DMS53 (cell line): ENCODE data around the gene FBXO15.
A peak's percentile ranks its signal among the peaks of the same experiment; 100 is the strongest.

Experiments used
- DNase-seq: peaks from one replicate; lab custom pipeline; 2025; lab: John Stamatoyannopoulos, UW

Gene FBXO15

DNA sequence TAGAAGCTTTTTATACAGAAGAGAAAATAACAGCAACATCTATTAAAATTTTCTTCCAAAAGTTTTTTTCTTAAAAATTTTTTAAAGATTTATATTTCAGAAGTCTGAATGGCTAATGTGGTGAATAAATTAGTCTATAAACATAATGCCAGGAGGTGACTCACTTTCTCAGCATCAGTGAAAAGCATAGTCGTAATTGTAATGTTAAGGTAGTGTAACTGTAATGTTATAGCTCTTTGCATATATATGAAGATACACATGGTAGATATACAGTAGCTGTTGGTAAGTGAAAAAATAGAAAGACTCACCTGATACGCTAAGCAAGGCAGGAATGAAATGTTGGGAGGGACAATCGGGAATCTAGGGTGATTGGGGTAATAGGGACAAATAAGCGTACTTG is 6.2 kb upstream of the FBXO15 start:
- no peak for DNase-seq

DNA sequence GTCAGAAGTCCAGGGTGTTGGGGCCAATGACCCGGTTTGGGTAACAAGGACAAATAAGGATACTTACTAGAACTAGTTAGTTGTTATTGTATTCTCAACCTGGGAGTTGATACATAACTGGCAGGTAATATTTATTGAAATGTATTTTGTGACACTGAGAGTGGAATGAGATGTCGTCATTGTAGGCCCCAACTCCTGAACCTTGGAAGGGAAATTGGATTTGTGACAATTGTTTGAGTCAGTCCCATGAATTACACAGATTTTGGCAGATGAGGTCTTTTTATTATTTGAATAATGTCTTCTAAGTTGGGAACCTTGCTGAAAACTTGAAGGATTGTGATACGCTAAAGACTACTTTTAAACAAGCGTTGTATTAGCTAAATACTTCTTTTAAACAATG is 5.7 kb upstream of the FBXO15 start:
- DNase-seq: no peak

DNA sequence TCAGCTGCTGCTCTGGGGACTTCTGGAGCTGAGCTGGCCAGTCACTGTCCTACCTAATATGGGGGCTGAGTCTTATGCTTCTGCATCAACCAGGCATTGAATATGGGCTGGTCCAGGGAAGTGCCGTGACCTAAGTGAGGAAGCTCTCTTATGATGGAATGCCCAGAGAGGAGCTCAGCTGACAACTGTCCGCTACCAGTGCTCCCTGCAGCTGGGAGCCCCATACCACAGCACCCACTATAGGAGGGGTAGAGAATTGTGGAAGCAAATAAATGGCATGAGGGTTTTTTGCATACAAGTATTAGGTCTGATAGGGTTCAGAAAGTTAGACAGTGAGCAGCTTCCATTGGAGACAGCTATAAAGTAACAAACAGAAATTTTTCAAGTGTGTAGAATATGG is 5.2 kb upstream of the FBXO15 start:
- peak; percentile 29 for DNase-seq

DNA sequence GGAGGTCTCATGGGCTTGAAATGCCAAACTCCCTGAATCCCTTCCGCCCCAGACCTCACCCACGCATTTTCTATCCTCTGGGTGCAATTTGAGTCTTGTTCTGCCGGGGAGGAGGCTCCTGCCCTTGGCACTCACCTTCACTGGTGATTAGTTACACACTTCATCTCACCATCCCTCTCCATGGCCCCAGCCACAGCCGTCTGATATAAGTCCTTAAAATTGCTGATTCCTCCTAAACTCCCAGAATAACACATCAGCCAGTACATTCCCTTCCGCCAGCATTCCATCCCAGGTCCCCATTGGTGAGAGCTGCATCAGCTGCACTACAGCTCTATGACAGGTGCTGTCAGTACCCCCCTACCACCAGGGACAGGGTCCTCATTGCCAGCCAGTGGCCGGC is 4.6 kb upstream of the FBXO15 start:
- no peak for DNase-seq

DNA sequence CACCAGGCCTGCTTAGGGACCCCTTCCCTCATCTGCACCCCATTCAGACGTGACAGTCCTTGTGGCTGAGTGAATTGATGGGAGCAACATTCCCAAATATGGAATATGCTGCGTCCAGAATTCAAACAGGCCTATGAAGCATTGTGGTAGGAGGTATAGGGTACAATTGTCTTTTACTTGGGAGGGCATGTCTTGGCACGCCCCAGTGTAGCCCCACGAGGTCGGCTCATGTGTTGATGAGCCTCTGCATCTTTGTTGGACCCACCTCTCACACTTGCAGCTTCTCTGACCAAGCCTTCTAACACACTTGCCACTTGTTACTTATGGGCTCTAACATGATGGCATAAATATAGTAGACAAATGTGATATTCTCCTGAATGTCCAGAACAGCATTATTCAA is 2.2 kb upstream of the FBXO15 start:
- no peak for DNase-seq

DNA sequence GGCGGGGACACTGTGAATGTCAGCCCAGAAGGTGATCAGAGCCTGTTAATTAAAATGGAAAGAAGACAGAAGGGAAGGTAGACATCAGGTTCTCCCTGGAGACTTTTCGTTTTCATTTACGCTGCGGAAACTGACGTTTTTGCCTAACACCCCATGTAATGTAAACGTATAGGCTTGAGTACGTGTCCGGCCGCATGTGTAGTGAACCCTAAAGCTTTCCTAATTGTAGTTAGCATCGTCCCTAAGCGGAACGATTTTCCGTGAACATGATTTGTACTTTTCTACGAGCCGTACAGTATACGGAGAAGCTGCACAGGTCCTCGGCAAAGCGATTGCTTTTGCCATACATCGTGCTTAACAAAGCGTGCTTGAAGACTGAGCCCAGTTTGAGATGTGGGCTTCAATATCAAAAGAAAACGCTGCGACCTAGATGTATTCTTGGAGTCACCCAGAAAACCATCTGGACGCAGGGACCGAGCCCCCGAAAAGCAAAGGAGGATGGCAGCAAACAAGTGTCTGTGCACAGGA is 973 bp upstream of the FBXO15 start:
- DNase-seq: peak; percentile 57

DNA sequence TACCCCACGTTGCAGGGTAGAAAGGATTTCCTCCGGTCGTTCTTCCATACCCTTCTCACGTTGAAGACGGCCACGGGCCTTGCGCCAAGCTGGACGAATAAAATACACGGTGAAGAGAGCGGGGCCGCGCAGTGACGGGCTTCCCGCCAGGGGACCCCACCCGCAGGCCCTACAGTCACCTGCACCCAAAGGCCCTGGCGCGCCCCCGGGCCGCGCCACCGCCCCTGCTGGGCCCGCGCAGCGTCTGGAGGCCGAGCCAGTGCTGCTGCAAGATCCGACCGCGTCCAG is 199 bp downstream of the FBXO15 start:
- DNase-seq: no peak

DNA sequence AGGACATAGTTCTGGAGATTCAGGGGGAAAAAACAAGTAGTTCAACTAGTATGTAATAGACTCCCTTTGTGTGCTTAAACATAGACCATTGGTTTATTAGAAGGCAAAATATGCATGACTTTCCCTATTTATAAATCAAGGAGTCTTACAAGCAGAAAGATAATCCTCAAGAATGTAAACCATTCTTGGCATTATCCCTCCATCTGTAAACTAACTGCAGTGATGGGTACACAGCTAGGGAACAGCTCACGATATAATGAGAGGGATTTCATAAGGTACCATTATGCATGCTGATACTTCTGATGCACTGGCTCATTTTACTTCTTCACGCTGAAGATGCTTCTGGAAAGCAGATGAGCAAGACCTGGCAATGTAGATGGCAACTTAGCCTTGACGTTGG is 878 bp downstream of the FBXO15 start:
- peak; percentile 48 for DNase-seq

DNA sequence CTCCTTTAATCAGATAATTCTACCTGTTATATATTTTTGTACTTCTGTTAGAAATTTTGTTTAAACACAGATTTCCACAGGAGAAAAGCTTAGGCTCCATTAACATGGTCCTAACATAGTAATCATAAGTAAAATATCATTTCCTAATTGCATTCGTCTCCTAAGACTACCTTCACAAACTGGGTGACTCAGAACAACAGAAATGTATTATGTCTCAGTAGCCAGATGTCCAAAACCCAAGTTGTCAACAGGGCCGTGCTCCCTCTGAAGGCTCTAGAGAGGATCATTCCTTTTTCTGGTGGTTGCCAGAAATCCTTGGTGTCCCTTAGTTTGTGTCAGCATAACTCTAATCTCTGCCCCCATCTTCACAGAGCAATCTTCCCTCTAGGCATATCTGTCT is 5.4 kb downstream of the FBXO15 start:
- DNase-seq: no peak

DNA sequence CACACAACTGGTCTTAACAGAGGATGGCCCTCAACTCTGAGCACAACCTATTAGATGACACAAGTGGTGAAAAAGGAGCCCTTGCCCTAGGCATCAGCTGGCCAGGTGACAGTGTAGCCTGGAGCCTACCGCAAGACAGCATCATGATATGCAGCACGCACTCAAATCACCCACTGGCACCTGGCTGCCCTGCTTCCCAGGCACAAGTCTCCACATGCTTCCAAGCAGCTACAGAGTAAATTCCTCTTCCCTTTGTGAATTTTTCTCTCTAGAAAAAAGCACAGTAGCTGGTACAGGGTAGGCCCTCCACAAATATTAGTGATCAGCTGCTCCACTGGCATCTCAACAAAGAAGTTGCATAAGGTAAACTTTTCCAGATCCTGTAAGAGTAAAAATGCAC is 6.0 kb downstream of the FBXO15 start:
- no peak for DNase-seq

DNA sequence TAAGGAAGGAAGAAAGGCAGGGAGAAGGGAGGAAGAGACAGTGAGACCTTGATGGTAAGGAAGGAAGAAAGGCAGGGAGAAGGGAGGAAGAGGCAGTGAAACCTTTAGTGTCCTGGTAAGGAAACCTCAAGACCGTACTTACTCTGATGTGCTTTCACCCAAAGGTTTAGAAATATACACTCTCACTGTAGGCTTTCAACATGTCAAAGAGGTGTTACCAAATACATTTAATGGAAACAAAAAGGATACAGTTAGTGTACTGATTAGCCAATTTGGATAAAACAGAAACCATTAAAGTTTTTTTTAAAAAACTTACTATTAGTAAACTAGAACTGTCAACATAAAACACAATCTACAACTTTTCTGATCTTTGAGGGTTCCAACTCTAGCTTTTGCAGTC is 7.1 kb downstream of the FBXO15 start:
- no peak for DNase-seq

DNA sequence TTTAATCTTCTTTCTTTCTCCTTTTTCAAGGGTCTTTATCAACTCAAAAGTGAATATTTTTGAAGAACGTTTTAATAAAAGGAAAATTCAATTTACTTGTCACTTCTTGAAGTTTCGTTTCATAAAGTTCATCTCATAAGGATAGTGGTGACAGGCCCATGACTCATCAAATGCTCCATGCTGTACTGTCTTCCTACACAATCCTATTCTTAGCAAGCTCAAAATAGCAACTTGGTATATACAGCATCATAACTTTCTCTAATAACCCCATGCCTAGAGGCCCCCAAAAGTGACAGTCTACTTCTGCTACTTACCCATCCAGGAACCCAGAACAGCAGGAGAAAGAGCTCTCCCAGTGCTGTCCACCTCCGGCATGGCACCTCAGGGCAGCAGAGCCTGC is 7.7 kb downstream of the FBXO15 start:
- DNase-seq: no peak

DNA sequence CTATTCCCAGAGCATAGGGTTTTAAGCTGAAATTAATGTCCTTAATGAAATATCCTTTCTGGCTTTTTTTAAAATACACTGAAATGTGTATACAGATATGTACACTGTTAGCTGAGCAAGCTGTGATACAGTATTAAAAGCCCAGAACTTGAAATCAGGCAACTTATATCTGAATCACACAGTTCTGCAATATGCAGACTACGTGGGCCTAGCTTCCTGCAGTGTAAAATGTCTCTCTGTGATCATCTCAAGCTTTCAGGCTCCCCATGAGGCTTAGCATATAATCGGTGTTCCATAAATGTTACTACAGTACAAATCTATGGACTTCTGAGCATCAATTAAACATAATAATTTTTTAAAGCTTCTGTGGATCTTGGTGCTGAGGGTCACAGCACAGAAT is 8.2 kb downstream of the FBXO15 start:
- no peak for DNase-seq

DNA sequence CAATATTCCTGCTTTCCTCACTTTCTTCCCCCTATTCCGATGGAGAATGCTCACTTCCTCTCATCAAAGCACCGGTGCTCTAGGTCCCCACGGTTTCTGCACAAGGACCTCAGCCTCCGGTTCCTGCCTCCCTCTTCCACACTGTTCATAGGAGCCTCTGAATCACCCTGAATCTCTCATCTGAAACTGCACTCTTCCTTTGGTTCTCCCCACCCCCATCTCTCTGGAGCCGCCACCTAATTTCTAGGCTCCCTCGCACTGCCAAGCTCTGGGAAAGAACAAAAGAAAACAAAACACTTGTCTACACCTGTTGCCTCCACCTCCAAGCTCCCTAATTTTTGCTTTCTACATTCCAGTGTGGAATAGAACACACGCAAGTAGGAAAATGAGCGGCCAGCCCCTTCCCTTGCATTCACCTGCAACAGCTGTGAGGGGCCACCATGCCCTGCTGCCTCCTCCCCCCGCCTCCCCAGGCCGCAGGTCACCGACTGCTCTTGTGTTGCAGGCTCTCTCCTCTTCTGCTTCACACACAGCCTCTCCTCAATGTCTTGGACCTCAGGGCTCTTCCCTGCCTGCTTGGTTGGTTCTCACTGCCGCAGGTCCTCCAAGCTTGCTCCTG is 9.6 kb downstream of the FBXO15 start:
- no peak for DNase-seq

DNA sequence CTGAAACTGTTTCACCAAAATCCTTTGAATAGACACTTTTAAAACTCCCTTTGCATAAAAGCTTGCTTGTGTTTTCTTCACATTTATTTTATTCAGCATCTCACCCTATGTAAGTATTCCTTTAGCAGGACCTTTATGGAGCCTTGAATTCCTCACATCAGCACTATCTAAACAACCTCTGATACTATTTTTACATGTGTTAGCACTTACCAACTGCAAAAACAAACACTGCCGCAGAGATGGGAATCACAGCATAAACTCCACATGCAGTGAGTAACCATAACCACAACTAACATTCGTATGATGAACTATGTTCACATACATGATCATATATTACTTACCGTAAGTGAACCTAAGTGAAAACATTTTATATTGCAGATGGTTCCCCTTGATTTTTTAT is 15.4 kb downstream of the FBXO15 start:
- DNase-seq: no peak

DNA sequence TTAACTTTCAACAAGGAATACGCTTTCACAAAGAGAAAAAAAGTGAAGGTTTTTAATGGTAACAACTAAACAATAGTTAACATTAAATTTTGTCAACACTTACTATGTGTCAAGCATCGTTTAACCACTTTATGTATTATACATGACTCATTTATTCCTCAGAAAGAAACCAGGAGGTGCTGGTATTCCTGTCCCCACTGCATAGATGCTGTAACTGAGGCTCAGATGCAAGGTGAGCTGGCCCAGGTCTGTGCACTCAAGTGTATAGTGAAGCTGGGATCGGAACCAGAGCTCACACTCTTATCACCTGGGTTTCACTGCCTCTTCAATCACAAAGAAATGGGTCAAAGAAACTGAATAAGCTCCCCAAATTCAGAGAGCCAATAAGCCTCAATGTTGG is 16.5 kb downstream of the FBXO15 start:
- DNase-seq: no peak

DNA sequence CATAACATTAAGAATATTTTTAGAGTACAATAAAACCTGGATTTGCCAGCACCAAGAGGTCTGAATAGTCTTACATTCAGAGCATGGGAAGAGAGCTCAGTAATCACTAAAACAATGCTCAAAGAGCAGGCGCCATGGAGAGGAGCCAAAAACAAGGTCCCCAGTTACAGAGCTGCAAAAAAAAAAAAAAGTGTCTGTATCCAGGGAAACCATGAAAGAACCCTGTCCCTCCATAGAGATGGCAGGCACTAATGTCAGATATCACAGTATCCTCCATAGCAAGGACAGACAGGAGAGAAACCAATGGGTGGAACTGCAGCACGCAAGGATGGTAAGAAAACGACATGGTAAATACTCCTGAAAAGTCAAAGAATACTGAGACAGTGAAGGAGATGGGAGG is 19.5 kb downstream of the FBXO15 start:
- DNase-seq: no peak

DNA sequence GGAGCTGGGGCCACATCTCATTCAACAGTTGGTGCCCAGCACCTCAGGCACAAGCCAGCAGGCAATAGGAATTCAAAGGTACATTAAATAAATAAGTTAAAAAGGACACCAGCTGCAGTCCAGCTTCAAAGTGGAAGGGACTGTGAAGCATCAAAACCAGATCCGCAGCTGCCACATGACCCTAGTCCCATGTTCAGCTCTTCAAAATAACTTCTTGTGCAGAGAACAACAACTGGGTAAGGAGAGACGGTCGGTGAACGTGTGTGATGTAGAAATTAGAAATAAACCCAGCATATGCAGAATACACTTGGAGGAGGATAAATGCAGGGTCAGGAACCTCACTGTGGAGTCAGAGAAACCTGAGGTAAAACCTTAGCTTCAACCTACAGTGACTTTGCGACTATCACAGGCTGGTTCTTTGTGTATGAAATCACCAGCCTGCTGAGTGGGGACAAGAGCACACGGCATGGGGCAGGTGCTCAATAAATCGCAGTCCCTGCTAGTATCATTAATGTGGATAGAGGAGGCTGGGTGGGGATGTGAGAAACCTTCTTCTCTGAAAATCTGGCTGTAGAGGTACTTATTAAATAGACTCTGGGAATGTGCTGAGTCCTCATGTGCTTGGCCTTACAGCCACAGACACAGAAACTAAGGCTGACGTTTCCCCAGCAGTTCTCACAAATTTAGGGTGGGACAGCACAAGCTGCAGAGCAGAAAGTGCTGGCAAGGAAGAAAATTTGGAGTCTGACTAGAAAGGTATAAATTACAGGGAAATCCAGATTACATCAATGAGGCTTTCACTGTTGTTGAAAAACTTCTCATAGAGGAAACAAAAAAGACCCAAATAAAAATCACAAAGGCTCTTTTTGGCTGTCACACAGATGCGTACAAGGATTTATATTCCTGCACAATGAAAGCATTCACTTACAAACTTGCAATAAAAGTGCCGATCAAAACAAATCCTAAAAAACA is 20.7 kb downstream of the FBXO15 start:
- no peak for DNase-seq

DNA sequence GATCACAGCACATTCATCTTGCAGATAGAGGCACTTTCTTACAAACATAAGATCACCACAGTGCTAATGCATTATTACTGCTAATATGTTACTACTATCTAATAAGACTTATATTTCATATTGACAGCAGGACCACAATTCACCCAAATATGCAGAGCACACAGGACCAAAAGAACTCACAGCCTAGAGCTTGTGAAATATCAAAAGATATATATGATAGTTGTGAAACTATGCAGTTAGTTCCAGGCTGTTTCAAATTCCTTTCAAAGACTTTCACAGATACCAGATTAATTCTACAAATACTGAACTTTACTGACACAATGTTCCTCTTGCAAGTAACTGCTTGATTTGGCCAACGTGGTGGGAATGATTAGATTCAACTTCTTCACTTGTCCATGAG is 23.0 kb downstream of the FBXO15 start:
- no peak for DNase-seq

DNA sequence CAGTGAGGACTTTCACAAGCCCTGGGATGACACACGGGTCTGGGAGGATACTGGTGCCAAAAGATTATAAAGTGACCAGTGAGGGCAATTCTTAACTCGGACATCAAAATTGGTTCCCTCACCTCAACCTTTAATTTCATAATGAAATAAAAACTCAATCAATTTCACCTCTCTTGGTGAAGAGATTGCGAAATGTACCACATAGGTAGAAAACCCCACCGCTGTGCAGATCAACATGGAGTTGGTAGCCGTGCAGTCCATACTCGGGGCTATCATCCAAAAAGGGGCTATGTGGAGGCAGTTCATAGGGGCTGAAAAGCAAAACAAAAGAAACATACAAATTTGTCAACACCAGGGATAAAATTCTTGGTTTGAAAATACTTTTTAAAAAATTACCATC is 24.4 kb downstream of the FBXO15 start:
- DNase-seq: no peak

DNA sequence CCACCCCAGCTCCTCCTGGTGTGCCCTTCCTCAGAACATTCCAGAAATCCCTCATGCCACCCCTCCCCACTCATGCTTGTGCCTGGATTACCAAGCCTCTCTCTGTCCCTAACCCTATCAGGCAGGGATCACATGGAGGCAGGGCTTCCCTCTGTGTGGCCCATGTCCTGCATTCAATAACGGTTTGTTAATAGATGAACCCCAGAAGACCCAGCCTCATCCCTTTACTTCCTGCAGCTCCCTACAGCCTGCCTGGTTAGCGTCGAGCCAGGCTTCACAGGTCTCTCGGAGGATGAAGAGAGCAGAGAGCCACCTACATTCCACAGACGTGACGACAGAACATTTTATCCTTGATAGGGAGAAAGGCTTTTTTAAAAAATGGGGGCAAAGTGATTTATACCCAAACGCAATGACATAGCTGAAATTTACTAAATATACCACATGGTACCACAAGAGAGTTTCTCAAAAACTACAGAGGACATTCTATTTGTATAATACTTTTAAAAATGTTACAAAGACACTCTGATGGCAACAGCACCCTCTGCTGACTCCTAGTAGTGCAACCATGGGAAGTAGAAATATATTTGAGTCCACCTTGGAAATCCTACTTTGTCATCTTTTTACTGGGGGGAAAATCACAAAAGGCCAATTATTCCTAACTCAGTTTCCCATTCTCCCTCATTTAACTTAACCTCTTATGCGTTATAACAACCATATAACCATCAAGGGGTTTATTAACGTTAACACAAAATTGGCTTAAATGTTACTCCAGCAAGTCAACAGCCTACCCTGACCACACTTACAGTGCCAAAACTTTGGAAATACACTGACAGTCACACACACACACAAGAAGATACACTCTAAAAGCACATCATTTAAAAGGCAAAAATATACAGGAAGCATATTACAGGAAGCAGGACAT is 30.7 kb downstream of the FBXO15 start:
- peak; percentile 80 for DNase-seq

DNA sequence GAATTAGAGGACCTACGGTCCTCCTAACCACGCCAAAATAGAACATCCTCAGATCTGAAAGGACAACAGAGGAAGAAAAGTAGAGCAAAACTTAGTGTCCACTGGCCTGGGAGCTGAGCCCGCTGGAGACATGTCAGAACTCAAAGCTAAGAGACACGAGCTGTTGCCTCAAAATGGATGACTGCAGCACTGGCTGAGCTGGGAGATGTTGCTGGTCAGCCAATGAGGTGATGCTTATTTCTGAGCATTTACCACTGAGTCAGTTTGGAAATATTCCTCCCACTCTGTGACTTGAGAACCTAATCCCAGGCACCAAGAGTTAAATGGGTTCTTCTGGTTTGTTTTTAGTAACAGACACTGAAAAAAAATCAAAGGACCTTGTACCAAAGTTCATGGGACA is 32.6 kb downstream of the FBXO15 start:
- DNase-seq: no peak

DNA sequence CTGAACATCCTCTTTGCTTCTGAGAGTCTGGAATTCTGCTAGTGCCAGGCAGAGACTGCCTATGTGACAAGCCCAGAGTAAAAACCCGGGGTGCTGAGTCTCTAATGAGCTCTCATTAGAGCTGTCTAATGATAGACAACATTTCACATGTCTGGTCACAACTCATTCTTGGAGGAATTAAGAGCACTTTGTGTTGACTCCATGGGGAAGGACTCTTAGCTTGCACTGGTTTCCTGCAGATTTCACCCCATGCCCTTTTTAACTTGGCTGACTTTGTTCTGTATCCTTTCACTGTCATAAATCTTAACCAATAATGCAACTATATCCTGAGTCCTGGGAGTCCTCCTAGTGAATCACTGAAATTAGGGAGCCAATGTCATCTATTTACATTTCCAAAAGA is 33.5 kb downstream of the FBXO15 start:
- DNase-seq: no peak
